HG02763 (cell line): ENCODE data around the gene EIF3D.
"Not testable (repeated sequence)": the region's sequence is repeated elsewhere in the genome, so short reads cannot be mapped to it uniquely, and the experiment has no call there.

Source experiments
- ATAC-seq: cut with Tn5 transposase; IDR thresholded peaks from one replicate; pipeline ENCODE4 v1.9.1; 2021; ENCODE audit warnings: mild to moderate bottlenecking, moderate library complexity; ENCODE audit not compliant: unreplicated experiment

EIF3D gene

DNA sequence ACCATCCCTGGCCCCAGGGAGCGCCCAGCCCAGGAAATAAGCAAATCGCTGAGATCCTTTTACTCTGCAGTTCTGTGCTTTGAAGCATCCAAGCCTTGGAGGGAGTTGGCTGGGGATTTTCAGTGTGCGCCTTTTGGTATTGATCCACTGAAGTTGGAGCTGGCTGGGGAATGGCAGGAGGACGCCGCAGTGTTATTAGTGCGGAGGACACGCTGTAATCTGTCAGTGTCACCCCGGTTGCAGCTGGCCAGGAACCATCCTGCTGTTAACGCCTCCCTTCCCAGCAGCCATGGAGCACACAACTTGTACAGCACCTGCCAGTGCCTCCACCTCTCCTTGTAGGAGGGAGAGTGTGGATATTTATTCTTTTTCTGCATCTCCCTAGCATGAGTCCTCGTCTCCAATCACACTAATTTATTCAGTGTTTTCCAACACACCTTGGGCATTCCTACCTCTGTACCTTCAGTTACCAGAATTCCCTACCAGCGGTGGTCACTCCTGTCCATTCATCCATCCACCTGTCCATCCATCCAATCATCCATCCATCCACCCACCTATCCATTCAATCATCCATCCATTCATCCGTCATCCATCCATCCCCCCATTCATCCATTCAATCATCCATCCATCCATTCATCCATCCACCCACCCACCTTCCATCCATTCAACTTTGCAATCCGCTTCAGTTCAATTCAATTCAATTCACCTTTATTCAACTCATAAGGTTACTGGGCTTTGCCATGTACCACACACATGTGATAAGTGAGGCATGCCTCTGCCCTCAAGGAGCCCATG, 21.9 kb upstream of the EIF3D start:
- no peak for ATAC-seq

GRCh38 chr22:36549033-36549432, 20.1 kb upstream of the EIF3D start:
- no peak for ATAC-seq

DNA sequence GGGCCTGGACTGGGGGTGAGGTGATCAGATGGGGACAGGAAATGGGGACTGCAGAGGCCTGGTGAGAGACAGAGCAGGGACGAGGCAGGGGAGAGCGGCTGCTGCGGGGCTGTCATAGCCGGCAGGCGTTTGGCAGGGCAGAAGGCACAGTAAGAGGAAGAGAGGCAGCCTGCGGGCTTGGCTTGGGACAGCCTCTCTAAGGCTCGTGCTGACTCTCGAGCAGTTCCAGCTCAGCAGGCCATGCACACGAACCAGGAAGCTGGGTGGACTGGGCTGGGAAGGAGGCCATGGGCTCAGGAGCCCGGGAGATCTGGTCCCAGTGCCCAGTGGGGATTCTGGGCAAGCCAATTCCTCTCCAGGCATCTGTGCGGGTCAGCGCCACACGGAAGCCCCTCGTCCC, 19.6 kb upstream of the EIF3D start:
- ATAC-seq = no peak

GRCh38 chr22:36546932-36547331, 18.0 kb upstream of the EIF3D start:
- ATAC-seq = no peak

GRCh38 chr22:36546092-36546804, 17.3 kb upstream of the EIF3D start:
- ATAC-seq = no peak

- ATAC-seq = no peak
Observed at GRCh38 chr22:36544107-36544620, 15.2 kb upstream of the EIF3D start.

GRCh38 chr22:36541831-36542411, 13.0 kb upstream of the EIF3D start:
- ATAC-seq = no peak

DNA sequence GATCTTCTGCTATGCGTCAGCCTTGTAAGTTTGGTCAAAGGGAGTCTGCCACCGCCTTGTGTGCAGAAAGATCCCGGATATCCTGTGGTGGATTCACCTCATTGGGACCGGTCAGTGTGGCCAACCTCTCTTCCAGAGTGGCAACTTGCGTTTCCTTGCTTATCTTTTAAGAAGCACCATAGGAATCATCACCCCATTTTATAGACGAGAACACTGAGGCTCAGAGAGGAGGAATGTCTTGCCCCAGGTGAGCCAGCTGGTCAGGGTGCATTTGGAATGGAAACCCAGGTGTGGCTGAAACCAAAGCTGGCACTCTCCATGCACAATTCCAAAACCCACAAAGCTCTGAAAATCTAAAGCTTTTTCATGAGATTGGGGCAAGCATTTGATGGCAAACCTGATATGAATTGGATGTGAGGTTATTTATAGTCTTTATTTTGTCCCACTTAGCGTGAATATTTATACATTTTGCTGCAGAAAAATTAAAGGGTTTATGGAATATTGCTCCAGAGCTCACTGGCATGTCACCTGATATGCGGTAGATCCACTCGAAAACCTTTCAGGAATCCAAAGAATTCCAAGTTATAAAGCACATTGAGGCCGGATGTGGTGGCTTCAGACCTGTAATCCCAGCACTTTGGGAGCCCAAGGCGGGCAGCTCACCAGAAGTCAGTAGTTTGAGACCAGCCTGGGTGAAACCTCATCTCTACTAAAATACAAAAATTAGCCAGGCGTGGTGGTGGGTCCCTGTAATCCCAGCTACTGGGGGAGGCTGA, 12.1 kb upstream of the EIF3D start:
- no peak for ATAC-seq

DNA sequence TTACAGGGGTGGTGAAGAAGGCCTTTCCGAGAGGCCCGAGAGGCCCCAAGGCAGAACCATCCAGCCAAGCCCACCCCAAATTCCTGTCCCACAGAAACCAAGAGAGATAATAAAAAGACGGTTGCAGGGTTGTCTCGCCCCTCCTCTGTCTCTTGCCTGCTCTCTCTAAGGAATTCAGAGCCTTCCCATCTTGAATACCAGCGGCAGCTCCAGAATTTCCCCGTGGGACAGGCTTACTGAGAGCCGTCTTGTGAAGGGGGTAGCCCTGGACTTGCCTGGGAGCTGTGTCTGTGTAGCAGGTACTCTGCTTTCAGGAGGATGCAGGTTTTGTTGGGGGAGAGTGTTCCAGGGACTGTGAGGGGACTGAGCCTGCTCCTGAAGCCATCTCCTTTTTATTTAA, 9.6 kb upstream of the EIF3D start:
- ATAC-seq = no peak

GRCh38 chr22:36536717-36537116, 7.8 kb upstream of the EIF3D start:
- ATAC-seq = no peak

- not testable (repeated sequence) for ATAC-seq
Observed at GRCh38 chr22:36533320-36533719, 4.4 kb upstream of the EIF3D start.

DNA sequence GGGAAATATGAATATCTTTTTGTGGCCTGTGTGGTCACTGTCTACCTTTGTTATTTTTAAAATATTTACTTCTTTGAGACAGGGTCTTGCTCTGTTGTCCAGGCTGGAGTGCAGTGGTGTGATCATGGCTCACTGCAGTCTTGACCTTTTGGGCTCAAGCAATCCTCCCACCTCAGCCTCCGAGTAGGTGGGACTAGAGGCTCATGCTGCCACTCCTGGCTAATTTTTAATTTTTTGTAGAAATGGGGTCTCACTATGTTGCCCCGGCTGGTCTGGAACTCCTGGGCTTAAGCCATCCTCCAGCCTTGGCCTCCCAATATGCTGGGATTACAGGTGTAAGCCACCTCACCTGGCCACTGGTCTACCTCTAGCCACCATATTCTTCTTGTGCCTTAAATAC, 3.5 kb upstream of the EIF3D start:
- ATAC-seq = no peak

DNA sequence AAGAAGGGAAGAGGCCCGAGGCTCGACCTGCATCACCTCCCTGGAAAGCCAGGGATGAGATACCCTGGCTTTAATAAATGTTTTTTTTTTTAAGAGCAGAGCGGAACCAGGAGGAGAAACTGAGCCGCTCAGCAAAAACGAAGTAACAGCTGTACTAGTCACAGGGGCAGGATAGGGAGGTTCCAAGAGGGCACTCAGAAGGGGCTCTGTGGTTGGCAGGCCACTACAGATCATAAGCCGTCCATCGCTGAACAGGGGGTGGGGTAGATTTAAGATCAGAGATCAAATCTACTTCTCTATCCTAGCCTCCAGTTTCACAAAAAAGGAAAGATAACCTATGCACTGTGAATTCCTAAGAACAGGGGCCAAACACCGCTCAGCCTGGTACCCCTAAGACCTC, 625 bp downstream of the EIF3D start:
- no peak for ATAC-seq

DNA sequence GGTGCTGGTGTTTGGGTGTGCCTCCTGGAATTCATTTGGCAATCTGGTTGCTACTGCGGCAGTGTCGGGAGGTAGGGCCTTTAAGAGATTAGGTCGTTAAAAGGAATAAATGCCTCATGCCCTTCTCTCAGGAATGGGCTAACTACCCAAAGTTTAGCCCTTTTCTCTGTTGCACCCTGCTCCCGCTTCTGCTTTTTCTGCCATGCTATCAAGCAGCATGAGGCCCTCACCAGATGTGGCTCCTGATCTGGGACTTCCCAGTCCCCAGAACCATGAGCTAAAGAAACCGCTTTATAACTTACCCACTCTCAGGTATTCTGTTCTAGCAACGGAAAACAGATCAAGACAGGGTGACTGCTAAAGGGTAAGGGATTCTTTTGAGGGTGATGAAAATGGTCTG, 6.3 kb downstream of the EIF3D start:
- no peak for ATAC-seq

DNA sequence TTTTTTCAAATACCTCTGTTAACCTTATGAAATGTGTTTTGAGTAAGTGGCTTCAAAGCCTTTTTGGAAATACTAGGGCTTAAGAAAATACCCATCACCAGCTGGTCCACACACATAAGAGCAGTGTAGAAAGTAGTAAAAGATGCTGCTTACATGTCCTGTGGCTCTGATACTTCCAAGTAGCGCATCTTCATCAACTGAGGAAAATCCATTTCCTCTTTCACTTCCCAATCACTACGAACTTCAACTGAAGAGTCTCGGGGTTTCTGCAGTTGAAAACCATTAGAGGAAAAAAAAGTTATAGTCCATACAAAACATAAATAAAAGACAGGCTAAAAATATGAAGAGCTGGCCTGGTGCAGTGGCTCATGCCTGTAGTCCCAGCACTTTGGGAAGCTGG, 8.5 kb downstream of the EIF3D start:
- no peak for ATAC-seq

GRCh38 chr22:36519906-36520305, 9.1 kb downstream of the EIF3D start:
- ATAC-seq = not testable (repeated sequence)

- no peak for ATAC-seq
Observed at GRCh38 chr22:36514766-36515165, 14.2 kb downstream of the EIF3D start.

- no peak for ATAC-seq
Observed at GRCh38 chr22:36512991-36513390, 16.0 kb downstream of the EIF3D start.

GRCh38 chr22:36512333-36512732, 16.6 kb downstream of the EIF3D start:
- ATAC-seq = no peak

GRCh38 chr22:36510966-36511881, 17.7 kb downstream of the EIF3D start:
- no peak for ATAC-seq
